H1 (cell line): ENCODE measurements around the gene ACSF3. TPM values are rescaled to one million over a fixed set of nuclear protein-coding genes. Genes with fewer than 3 reads are reported as not detected.
A peak's percentile ranks its signal among the peaks of the same experiment; 100 is the strongest.

Source experiments
- CTCF ChIA-PET: fragments of 300-600 bp; sonication (Branson Sonifier 250); formaldehyde crosslinking; loops from one replicate; lab custom pipeline; 2021; ENCODE audit not compliant: partially characterized antibody; lab: Charles Lee
- POLR2A ChIA-PET: fragments of 300-600 bp; sonication (Branson Sonifier 250); formaldehyde crosslinking; loops from one replicate; lab custom pipeline; 2021; ENCODE audit warnings: inconsistent platforms; ENCODE audit not compliant: partially characterized antibody; lab: Charles Lee
- DNase-seq, 2 experiments: peaks; one replicate each; pipeline versions ENCODE4 v3.0.0 to v3.0.0-alpha.2; 2010 to 2022; ENCODE audit warnings: low spot score in 2 of 2, low read depth in 1 of 2, mixed read lengths in 1 of 2
- FAIRE-seq: peaks from 2 replicates; lab custom pipeline; 2011; peaks lifted over from hg19 to GRCh38; lab: Jason Lieb, UNC
- H2AFZ ChIP-seq: 2 replicates; pipeline ENCODE4 v1.8.1; 2012; ENCODE audit warnings: low read length, inconsistent platforms
- H2AK5ac ChIP-seq: 2 replicates; pipeline ENCODE4 v1.6.1; 2013; ENCODE audit warnings: low read depth, low read length
- H2BK120ac ChIP-seq: replicated peaks from 2 replicates; pipeline ENCODE3; 2013; ENCODE audit warnings: low read depth, low read length, inconsistent platforms
- H2BK12ac ChIP-seq: 2 replicates; pipeline ENCODE4 v1.6.1; 2013; ENCODE audit warnings: low read depth, low read length
- H2BK15ac ChIP-seq: 2 replicates; pipeline ENCODE4 v1.6.1; 2013; ENCODE audit warnings: low read length
- H2BK20ac ChIP-seq: 2 replicates; pipeline ENCODE4 v1.6.1; 2013; ENCODE audit warnings: low read length
- H2BK5ac ChIP-seq: 2 replicates; pipeline ENCODE4 v1.6.1; 2013; ENCODE audit warnings: low read depth, low read length
- H3K14ac ChIP-seq: 2 replicates; pipeline ENCODE4 v1.6.1; 2013; ENCODE audit warnings: inconsistent platforms; ENCODE audit not compliant: insufficient read length
- H3K18ac ChIP-seq: 2 replicates; pipeline ENCODE4 v1.6.1; 2013; ENCODE audit warnings: low read length; ENCODE audit errors: extremely low read depth
- H3K23ac ChIP-seq: 2 replicates; pipeline ENCODE4 v1.6.1; 2013; ENCODE audit warnings: inconsistent platforms; ENCODE audit not compliant: insufficient read length
- H3K23me2 ChIP-seq: 2 replicates; pipeline ENCODE4 v1.6.1; 2013; ENCODE audit warnings: low read depth, low read length
- H3K27ac ChIP-seq: 2 replicates; pipeline ENCODE4 v1.6.1; 2011; ENCODE audit warnings: low read depth, low read length, inconsistent platforms
- H3K27me3 ChIP-seq, 4 experiments: replicated peaks in 1 of 4; 1 replicate in 1 of 4; 2 replicates in 3 of 4; pipeline versions ENCODE4 v1.6.1 to v1.8.1; 2011 to 2013; ENCODE audit warnings: low read length in 3 of 4, mild to moderate bottlenecking in 3 of 4, inconsistent platforms in 2 of 4, mixed read lengths in 2 of 4, moderate library complexity in 1 of 4; ENCODE audit not compliant: control insufficient read depth in 3 of 4, insufficient read depth in 3 of 4; ENCODE audit errors: extremely low read depth in 1 of 4
- H3K36me3 ChIP-seq, 4 experiments: 2 replicates each; pipeline versions ENCODE4 v1.6.1 to v1.8.1; 2011 to 2013; ENCODE audit warnings: mild to moderate bottlenecking in 4 of 4, low read length in 3 of 4, moderate library complexity in 2 of 4, control low read depth in 1 of 4, inconsistent platforms in 1 of 4; ENCODE audit not compliant: insufficient read depth in 4 of 4, control insufficient read depth in 2 of 4
- H3K4ac ChIP-seq: replicated peaks from 2 replicates; pipeline ENCODE3; 2013; ENCODE audit warnings: low read length, low read depth, mixed read lengths, inconsistent platforms; ENCODE audit not compliant: insufficient read length
- H3K4me1 ChIP-seq, 4 experiments: replicated peaks in 1 of 4; 1 replicate in 1 of 4; 2 replicates in 3 of 4; pipeline versions ENCODE4 v1.6.1 to v1.8.1; 2011 to 2013; ENCODE audit warnings: low read length in 3 of 4, inconsistent platforms in 2 of 4, mixed read lengths in 1 of 4; ENCODE audit not compliant: insufficient read depth in 4 of 4, control insufficient read depth in 3 of 4
- H3K4me2 ChIP-seq, 2 experiments: 2 replicates each; pipeline versions ENCODE4 v1.6.1 to v1.8.1; 2011 to 2013; ENCODE audit warnings: low read depth in 2 of 2, low read length in 2 of 2, control low read depth in 1 of 2, inconsistent platforms in 1 of 2, mild to moderate bottlenecking in 1 of 2; ENCODE audit not compliant: insufficient read depth in 1 of 2
- H3K4me3 ChIP-seq, 4 experiments: fragments of 200-600, 300-600 bp in 1 of 4; sonication (generic), shearing (Covaris generic), sonication (Bioruptor Twin) in 1 of 4; 2 replicates each; pipeline versions ENCODE4 v1.5.1 to v1.8.1; 2011 to 2016; ENCODE audit warnings: low read length in 4 of 4, low read depth in 3 of 4, control low read depth in 2 of 4, inconsistent platforms in 2 of 4, mild to moderate bottlenecking in 2 of 4, mixed read lengths in 1 of 4, moderate library complexity in 1 of 4; ENCODE audit not compliant: insufficient read depth in 2 of 4; ENCODE audit errors: extremely low read depth in 1 of 4
- H3K56ac ChIP-seq: replicated peaks from 2 replicates; pipeline ENCODE3; 2013; ENCODE audit warnings: low read depth, mild to moderate bottlenecking, mixed read lengths, low read length, inconsistent platforms; ENCODE audit not compliant: insufficient read length
- H3K79me1 ChIP-seq: 2 replicates; pipeline ENCODE4 v1.6.1; 2013; ENCODE audit warnings: low read depth, low read length, control low read depth
- H3K79me2 ChIP-seq, 2 experiments: 2 replicates each; pipeline versions ENCODE4 v1.6.1 to v1.8.1; 2012 to 2013; ENCODE audit warnings: low read length in 2 of 2, mild to moderate bottlenecking in 2 of 2, inconsistent platforms in 1 of 2; ENCODE audit not compliant: insufficient read depth in 2 of 2, control insufficient read depth in 1 of 2
- H3K9ac ChIP-seq, 4 experiments: replicated peaks in 1 of 4; 1 replicate in 1 of 4; 2 replicates in 3 of 4; pipeline versions ENCODE4 v1.6.1 to v1.8.1; 2011 to 2013; ENCODE audit warnings: low read depth in 3 of 4, low read length in 3 of 4, control low read depth in 2 of 4, mild to moderate bottlenecking in 2 of 4, moderate library complexity in 2 of 4, inconsistent platforms in 1 of 4; ENCODE audit errors: extremely low read depth in 1 of 4
- H3K9me3 ChIP-seq, 2 experiments: 2 replicates each; pipeline versions ENCODE4 v1.6.1 to v1.8.1; 2012 to 2013; ENCODE audit warnings: mild to moderate bottlenecking in 2 of 2, moderate library complexity in 2 of 2, control low read depth in 1 of 2, inconsistent platforms in 1 of 2, low read depth in 1 of 2, low read length in 1 of 2, mixed read lengths in 1 of 2; ENCODE audit not compliant: insufficient read depth in 2 of 2
- H4K20me1 ChIP-seq, 2 experiments: replicated peaks in 1 of 2; 2 replicates each; pipeline versions ENCODE3 to v1.8.1; 2011 to 2013; ENCODE audit warnings: inconsistent platforms in 2 of 2, low read length in 2 of 2, mild to moderate bottlenecking in 1 of 2; ENCODE audit not compliant: insufficient read depth in 2 of 2, control insufficient read depth in 1 of 2
- H4K5ac ChIP-seq: 2 replicates; pipeline ENCODE4 v1.6.1; 2013; ENCODE audit warnings: low read length, low read depth, mixed read lengths, inconsistent platforms; ENCODE audit not compliant: insufficient read length
- H4K8ac ChIP-seq: 2 replicates; pipeline ENCODE4 v1.8.0; 2013; ENCODE audit warnings: mild to moderate bottlenecking, moderate library complexity, low read length, inconsistent platforms; ENCODE audit not compliant: insufficient read depth; ENCODE audit errors: extremely low read depth
- H4K91ac ChIP-seq: replicated peaks from 2 replicates; pipeline ENCODE3; 2013; ENCODE audit warnings: low read length, mixed read lengths, inconsistent platforms; ENCODE audit not compliant: insufficient read length
- CBX8 ChIP-seq: fragments of 300-800, 300-1000 bp; sonication (generic); IDR thresholded peaks from 2 replicates; pipeline ENCODE4 v1.7.1; 2016; ENCODE audit warnings: low read depth, low read length, borderline replicate concordance
- NANOG ChIP-seq: IDR thresholded peaks from 2 replicates; pipeline ENCODE4 v1.6.1; 2011; ENCODE audit warnings: low read length, low read depth, mild to moderate bottlenecking, inconsistent platforms; ENCODE audit not compliant: insufficient read depth, poor library complexity, severe bottlenecking
- WGBS, 2 experiments: shearing (Covaris generic) in 1 of 2; methylation state at CpG; one replicate each; pipeline versions ENCODE4 v1.1.6 to v1.1.7; 2013 to 2015; ENCODE audit warnings: low lambda C conversion rate in 2 of 2, mixed read lengths in 2 of 2, inconsistent platforms in 1 of 2, low coverage in 1 of 2, missing lambda C conversion rate in 1 of 2; ENCODE audit not compliant: insufficient replicate concordance in 2 of 2, insufficient coverage in 1 of 2, insufficient read length in 1 of 2; ENCODE audit errors: extremely low coverage in 1 of 2, missing lambda C conversion rate in 1 of 2; 5-methylcytosine and 5-hydroxymethylcytosine counted together
- polyA plus RNA-seq, 7 experiments: library from polyadenylated mRNA; depleted of rRNA in 3 of 7; stranded (reverse) in 5 of 7; unstranded in 2 of 7; fragments of >200 nt in 5 of 7; fragments of 200-250 nt in 2 of 7; gene quantifications; 1 replicate in 5 of 7; 2 replicates in 1 of 7; 4 replicates in 1 of 7; pipeline versions ENCODE4 v1.2.1 to v1.2.3, GENCODE V29; 2011 to 2013; ENCODE audit warnings: missing spikeins in 2 of 7, mixed read lengths in 2 of 7
- total RNA-seq: library from RNA; stranded (reverse); fragmentation: NEBNext Ultra II Directional; extraction: Animal tissue kit (Norgen Biotek cat#: 25700); gene quantifications from 2 replicates; pipeline ENCODE4 v1.2.1, GENCODE V29; 2021

ACSF3 gene
- total and polyA plus RNA-seq, 2 of the 8 experiments (the other 6 are each of a cell fraction or from before 2014, with no cell fraction given): 15.6 to 22.9 TPM

- no peak for TF ChIP-seq CBX8
- peak; percentile 76 for TF ChIP-seq NANOG
- H3K27me3 ChIP-seq: no peaks in the 10 kb centered on the region
- H3K4me2 ChIP-seq: no peak overlapping the region
- no peaks in the 10 kb centered on the region for H3K79me2 ChIP-seq
- FAIRE-seq (no peak), DNase-seq (no peak)
- CTCF ChIA-PET: interaction anchor here (0.6 to 1.2 kb wide), 5 partner anchors 15 to 303 kb away, joined by 3 to 5 read pairs (median 4); no protein-coding TSS in a partner anchor
- H3K4me3 ChIP-seq: no peak overlapping the region
- no peak overlapping the region for H3K9ac ChIP-seq
- no peak overlapping the region for H3K23ac ChIP-seq
- H2BK20ac ChIP-seq: no peak overlapping the region
- no peak overlapping the region for H4K91ac ChIP-seq
- H2BK15ac ChIP-seq: no peak overlapping the region
- POLR2A ChIA-PET: interaction anchor here (1.3 kb wide), 1 partner anchor 30 kb away, joined by 4 read pairs; no protein-coding TSS in a partner anchor
- no peak overlapping the region for H3K14ac ChIP-seq
- 75% methylated on average over 23 of the region's 23 CpGs; no CpG with 5 or more reads in 1 of the 2 experiments for WGBS, 2 experiments
- no peak overlapping the region for H3K56ac ChIP-seq
- peaks cover 0 to 10% (median 3%) of the 10 kb centered on the region in 4 experiments; a peak in 2 of 7 replicates for H3K4me1 ChIP-seq
- H2BK120ac ChIP-seq: no peak overlapping the region
- no peaks in the 10 kb centered on the region for H3K23me2 ChIP-seq
- peaks cover 0 to 7% of the 10 kb centered on the region in 2 experiments for H4K20me1 ChIP-seq
- no peak overlapping the region for H3K18ac ChIP-seq
- H3K79me1 ChIP-seq: no peaks in the 10 kb centered on the region; the same call in 1 of the 2 replicates
- H2BK12ac ChIP-seq: no peak overlapping the region
- H4K8ac ChIP-seq: no peak overlapping the region; the same call in 1 of the 2 replicates
- no peak overlapping the region for H3K27ac ChIP-seq
- no peak overlapping the region for H4K5ac ChIP-seq
- no peaks in the 10 kb centered on the region for H3K9me3 ChIP-seq
- H2AK5ac ChIP-seq: no peak overlapping the region
- peaks cover 0 to 19% (median 11%) of the 10 kb centered on the region in 4 experiments; a peak in 5 of 8 replicates for H3K36me3 ChIP-seq
- H2BK5ac ChIP-seq: peak overlapping the region; percentile 66; the same call in 1 of the 2 replicates
- H3K4ac ChIP-seq: no peak overlapping the region
- no peak overlapping the region for H2AFZ ChIP-seq
These were observed 24.9 kb downstream of the ACSF3 start for GRCh38 chr16:89118361-89119165.
